ENCODE data around the gene DGUOK. TPM values are rescaled to one million over a fixed set of nuclear protein-coding genes. Genes with fewer than 3 reads are reported as not detected.

DGUOK gene
- total RNA-seq, 1 experiment from 2014 or later = 100 TPM

DNA sequence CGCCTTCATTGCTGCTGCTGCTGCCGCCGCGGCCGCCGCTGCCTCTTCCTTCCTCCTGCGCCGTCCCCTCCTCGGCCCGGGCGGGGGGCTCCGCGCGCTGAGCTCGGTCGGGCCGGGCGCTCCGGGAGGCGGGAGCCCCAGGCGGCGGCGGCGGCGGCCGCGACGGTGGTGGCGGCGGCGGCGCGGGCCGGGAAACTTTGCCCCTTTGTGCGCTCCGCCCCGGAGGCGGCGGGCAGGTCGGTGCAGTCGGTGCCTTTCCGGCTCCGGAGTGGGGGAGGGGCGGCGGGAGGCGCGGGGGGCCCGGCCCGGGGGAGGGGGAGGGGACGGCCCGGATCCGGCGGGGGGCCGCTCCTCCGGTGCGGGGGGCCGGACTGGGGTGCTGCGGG is 58.2 kb downstream of the DGUOK start:
- intact Hi-C loops (cut with micrococcal nuclease) = loop anchor here (5.0 kb wide), 1 partner anchor 303 kb away; no protein-coding TSS in a partner anchor
- Histone ChIP-seq H3K79me2 (ENCODE audit: insufficient read depth, low read length) (peaks cover 45% of the 10 kb centered on the region), H3K4me3 (replicated peaks in 1 of 2; ENCODE audit: low read depth in 1 of 2, low read length in 2 of 2) (peak overlapping the region; percentile 66 to 72; a peak in 3 of 4 replicates), H2AFZ (ENCODE audit: low read depth, low read length, poor library complexity, severe bottlenecking) (no peak overlapping the region), H3K27ac (ENCODE audit: low read depth, low read length) (peak overlapping the region; percentile 100), H3K36me3 (ENCODE audit: control insufficient read depth in 1 of 2, insufficient read depth in 2 of 2, low read length in 2 of 2) (peaks cover 5 to 31% of the 10 kb centered on the region in 2 experiments; a peak in 1 of 4 replicates), H3K4me2 (ENCODE audit: low read length) (peak overlapping the region; percentile 96; the same call in 1 of the 2 replicates), H3K9me3 (ENCODE audit: control insufficient read depth in 1 of 2, insufficient read depth in 1 of 2, low read depth in 1 of 2, low read length in 2 of 2) (no peaks in the 10 kb centered on the region), H3K9ac (ENCODE audit: low read length) (peak overlapping the region; percentile 90), H3K9me2 (ENCODE audit: insufficient read depth) (no peaks in the 10 kb centered on the region), H3K27me3 (ENCODE audit: insufficient read depth, low read length) (no peaks in the 10 kb centered on the region), H4K20me1 (ENCODE audit: insufficient read depth) (no peaks in the 10 kb centered on the region), H3K4me1 (ENCODE audit: control insufficient read depth in 1 of 2, insufficient read depth in 2 of 2, low read length in 2 of 2) (peaks cover 36 to 60% of the 10 kb centered on the region in 2 experiments)
- ATAC-seq (peak; percentile 4; the same call in 1 of the 2 replicates), DNase-seq (ENCODE audit: low read depth, low spot score) (no peak)
- ChIA-PET CTCF (no interaction called here), RAD21 (ENCODE audit: low non-redundant PET in 1 of 2, low total read pairs in 2 of 2, uncharacterized antibody in 2 of 2, unreplicated experiment in 2 of 2) (no interaction called here), POLR2A (no interaction called here)
- no TSS peak for BruUV-seq (replicated peaks)
- TF ChIP-seq RAD21 (IDR thresholded peaks at IDR 0.05; ENCODE audit: low read depth) (no peak), CBX3 (IDR thresholded peaks at IDR 0.05; ENCODE audit: low read depth) (no peak), TCF7L2 (IDR thresholded peaks at IDR 0.05; ENCODE audit: borderline replicate concordance, extremely low read depth, insufficient read depth, insufficient read length) (peak; percentile 53), FOSL1 (IDR thresholded peaks at IDR 0.05; ENCODE audit: low read depth) (no peak), MAX (IDR thresholded peaks at IDR 0.05) (no peak), EZH2 (IDR thresholded peaks at IDR 0.05) (no peak)
- TF ChIP-seq, protein P1, sequence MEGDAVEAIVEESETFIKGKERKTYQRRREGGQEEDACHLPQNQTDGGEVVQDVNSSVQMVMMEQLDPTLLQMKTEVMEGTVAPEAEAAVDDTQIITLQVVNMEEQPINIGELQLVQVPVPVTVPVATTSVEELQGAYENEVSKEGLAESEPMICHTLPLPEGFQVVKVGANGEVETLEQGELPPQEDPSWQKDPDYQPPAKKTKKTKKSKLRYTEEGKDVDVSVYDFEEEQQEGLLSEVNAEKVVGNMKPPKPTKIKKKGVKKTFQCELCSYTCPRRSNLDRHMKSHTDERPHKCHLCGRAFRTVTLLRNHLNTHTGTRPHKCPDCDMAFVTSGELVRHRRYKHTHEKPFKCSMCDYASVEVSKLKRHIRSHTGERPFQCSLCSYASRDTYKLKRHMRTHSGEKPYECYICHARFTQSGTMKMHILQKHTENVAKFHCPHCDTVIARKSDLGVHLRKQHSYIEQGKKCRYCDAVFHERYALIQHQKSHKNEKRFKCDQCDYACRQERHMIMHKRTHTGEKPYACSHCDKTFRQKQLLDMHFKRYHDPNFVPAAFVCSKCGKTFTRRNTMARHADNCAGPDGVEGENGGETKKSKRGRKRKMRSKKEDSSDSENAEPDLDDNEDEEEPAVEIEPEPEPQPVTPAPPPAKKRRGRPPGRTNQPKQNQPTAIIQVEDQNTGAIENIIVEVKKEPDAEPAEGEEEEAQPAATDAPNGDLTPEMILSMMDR (IDR thresholded peaks at IDR 0.05 in 2 of 3, conservative IDR thresholded peaks at IDR 0.05 in 1 of 3; ENCODE audit: borderline replicate concordance in 1 of 3, insufficient read depth in 1 of 3, low read depth in 2 of 3, low read length in 2 of 3) = no peak

All from HCT116 (cell line).